ENCODE data around the gene CADPS2.

Gene CADPS2

DNA sequence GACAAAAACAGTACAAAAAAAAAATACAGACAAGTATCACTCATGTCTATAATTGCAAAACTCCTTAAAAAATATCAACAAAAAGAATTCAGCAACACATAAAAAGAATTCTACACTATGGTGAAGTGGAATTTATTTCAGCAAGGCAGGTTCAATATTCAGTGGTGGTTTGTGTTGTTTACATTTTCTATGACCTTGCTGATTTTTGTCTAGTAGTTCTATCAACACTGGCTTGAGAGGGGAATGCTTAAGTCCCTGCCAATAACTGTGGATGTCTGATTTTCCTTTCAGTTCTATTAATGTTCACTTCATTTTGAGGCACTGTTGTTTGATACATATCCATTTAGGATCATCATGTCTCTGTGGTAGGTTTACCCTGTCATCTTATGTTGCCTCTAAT, 58.5 kb downstream of the CADPS2 start:
- TF ChIP-seq, protein P1, sequence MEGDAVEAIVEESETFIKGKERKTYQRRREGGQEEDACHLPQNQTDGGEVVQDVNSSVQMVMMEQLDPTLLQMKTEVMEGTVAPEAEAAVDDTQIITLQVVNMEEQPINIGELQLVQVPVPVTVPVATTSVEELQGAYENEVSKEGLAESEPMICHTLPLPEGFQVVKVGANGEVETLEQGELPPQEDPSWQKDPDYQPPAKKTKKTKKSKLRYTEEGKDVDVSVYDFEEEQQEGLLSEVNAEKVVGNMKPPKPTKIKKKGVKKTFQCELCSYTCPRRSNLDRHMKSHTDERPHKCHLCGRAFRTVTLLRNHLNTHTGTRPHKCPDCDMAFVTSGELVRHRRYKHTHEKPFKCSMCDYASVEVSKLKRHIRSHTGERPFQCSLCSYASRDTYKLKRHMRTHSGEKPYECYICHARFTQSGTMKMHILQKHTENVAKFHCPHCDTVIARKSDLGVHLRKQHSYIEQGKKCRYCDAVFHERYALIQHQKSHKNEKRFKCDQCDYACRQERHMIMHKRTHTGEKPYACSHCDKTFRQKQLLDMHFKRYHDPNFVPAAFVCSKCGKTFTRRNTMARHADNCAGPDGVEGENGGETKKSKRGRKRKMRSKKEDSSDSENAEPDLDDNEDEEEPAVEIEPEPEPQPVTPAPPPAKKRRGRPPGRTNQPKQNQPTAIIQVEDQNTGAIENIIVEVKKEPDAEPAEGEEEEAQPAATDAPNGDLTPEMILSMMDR (IDR thresholded peaks at IDR 0.05; ENCODE audit: insufficient read depth, low read length): no peak
- TF ChIP-seq, protein P2, sequence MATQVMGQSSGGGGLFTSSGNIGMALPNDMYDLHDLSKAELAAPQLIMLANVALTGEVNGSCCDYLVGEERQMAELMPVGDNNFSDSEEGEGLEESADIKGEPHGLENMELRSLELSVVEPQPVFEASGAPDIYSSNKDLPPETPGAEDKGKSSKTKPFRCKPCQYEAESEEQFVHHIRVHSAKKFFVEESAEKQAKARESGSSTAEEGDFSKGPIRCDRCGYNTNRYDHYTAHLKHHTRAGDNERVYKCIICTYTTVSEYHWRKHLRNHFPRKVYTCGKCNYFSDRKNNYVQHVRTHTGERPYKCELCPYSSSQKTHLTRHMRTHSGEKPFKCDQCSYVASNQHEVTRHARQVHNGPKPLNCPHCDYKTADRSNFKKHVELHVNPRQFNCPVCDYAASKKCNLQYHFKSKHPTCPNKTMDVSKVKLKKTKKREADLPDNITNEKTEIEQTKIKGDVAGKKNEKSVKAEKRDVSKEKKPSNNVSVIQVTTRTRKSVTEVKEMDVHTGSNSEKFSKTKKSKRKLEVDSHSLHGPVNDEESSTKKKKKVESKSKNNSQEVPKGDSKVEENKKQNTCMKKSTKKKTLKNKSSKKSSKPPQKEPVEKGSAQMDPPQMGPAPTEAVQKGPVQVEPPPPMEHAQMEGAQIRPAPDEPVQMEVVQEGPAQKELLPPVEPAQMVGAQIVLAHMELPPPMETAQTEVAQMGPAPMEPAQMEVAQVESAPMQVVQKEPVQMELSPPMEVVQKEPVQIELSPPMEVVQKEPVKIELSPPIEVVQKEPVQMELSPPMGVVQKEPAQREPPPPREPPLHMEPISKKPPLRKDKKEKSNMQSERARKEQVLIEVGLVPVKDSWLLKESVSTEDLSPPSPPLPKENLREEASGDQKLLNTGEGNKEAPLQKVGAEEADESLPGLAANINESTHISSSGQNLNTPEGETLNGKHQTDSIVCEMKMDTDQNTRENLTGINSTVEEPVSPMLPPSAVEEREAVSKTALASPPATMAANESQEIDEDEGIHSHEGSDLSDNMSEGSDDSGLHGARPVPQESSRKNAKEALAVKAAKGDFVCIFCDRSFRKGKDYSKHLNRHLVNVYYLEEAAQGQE (IDR thresholded peaks at IDR 0.05; ENCODE audit: insufficient replicate concordance, low read depth): no peak
- TF ChIP-seq GABPA (IDR thresholded peaks at IDR 0.05; ENCODE audit: low read depth) (no peak), SPI1 (IDR thresholded peaks at IDR 0.05; ENCODE audit: borderline replicate concordance, low read depth) (no peak), POLR2AphosphoS5 (IDR thresholded peaks at IDR 0.05; ENCODE audit: low read depth) (no peak)
- Histone ChIP-seq H3K4me3 (replicated peaks; ENCODE audit: insufficient read depth, low read length) (no peak overlapping the region), H3K27ac (replicated peaks) (no peak overlapping the region), H3K27me3 (ENCODE audit: insufficient read depth, poor library complexity, severe bottlenecking) (no peaks in the 10 kb centered on the region)
- DNase-seq (ENCODE audit: low read depth in 1 of 2, low spot score in 1 of 2): no peak

DNA sequence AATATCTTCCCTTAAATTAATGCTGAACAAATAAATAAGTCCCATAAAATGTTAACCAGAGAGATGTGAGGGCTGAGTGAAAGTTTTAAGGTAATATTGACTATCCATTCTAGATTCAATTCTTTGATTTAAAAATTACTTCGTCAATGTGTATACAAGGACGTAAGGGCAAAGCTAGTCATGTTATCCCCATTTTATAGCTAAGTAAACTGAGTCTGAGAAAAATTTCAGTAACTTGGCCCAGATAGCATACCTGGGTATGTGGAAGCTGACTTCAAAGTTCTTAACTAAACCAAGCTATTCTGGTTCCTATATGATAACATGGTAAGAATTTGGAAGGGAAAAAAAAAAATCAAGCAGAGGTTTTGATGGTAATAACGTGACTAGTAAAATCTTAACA, 72.4 kb downstream of the CADPS2 start:
- no peak overlapping the region for H3K27ac ChIP-seq (replicated peaks)
- no peak for TF ChIP-seq SPI1 (IDR thresholded peaks at IDR 0.05; ENCODE audit: borderline replicate concordance, low read depth)
- TF ChIP-seq GABPA (IDR thresholded peaks at IDR 0.05; ENCODE audit: low read depth): no peak
- TF ChIP-seq, protein P2 (IDR thresholded peaks at IDR 0.05; ENCODE audit: insufficient replicate concordance, low read depth): no peak
- TF ChIP-seq, protein P1 (IDR thresholded peaks at IDR 0.05; ENCODE audit: insufficient read depth, low read length): no peak
- no peak for TF ChIP-seq POLR2AphosphoS5 (IDR thresholded peaks at IDR 0.05; ENCODE audit: low read depth)
- no peaks in the 10 kb centered on the region for H3K27me3 ChIP-seq (ENCODE audit: insufficient read depth, poor library complexity, severe bottlenecking)
- DNase-seq (ENCODE audit: low read depth in 1 of 2, low spot score in 1 of 2): no peak
- no peak overlapping the region for H3K4me3 ChIP-seq (replicated peaks; ENCODE audit: insufficient read depth, low read length)

DNA sequence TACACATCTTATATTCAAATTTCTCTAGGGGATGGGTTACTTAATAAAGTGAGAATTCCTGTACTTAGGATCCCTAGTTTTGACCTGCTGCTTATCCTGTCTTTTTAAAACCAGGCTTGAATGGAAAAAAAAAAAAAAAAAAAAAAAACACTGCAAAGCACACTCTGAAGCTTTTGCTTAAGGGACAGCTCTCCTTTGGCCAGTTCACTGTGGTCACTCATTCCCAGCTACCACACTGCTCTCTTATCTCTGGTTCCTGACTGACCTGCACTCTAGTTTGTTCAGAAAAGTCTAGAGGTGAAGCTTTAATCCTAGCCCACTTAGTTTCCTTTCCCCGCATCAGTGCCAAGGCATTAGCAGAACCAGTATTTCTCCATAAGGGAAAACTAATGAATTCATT, 82.4 kb downstream of the CADPS2 start:
- TF ChIP-seq, protein P1 (IDR thresholded peaks at IDR 0.05; ENCODE audit: insufficient read depth, low read length): no peak
- no peak for TF ChIP-seq GABPA (IDR thresholded peaks at IDR 0.05; ENCODE audit: low read depth)
- no peak for TF ChIP-seq POLR2AphosphoS5 (IDR thresholded peaks at IDR 0.05; ENCODE audit: low read depth)
- TF ChIP-seq SPI1 (IDR thresholded peaks at IDR 0.05; ENCODE audit: borderline replicate concordance, low read depth): no peak
- H3K4me3 ChIP-seq (replicated peaks; ENCODE audit: insufficient read depth, low read length): no peak overlapping the region
- no peak overlapping the region for H3K27ac ChIP-seq (replicated peaks)
- no peaks in the 10 kb centered on the region for H3K27me3 ChIP-seq (ENCODE audit: insufficient read depth, poor library complexity, severe bottlenecking)
- no peak for DNase-seq (ENCODE audit: low read depth in 1 of 2, low spot score in 1 of 2)

DNA sequence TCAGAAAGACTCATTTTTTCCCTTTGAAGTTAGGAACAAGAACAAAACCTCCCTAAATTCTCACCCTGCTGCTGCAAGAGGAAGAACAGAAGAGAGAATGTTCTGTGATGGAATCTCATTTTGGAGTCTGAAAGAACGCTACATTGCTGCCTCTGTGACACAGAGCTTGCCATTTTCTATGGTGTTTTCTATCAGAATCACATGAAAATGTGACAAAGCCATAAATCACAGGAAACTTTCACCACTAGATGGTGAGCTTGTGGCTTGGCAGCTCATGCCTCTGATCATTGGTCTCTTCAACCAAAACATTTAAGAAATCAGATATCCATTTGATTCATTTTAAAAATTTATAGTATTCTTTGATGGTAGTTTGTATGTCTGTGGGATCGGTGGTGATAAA, 82.9 kb downstream of the CADPS2 start:
- DNase-seq (ENCODE audit: low read depth in 1 of 2, low spot score in 1 of 2): no peak

More for the DNA sequence above, 82.9 kb downstream of the CADPS2 start:
- TF ChIP-seq, protein P2 (IDR thresholded peaks at IDR 0.05; ENCODE audit: insufficient replicate concordance, low read depth): no peak
- no peak for TF ChIP-seq GABPA (IDR thresholded peaks at IDR 0.05; ENCODE audit: low read depth)
- TF ChIP-seq POLR2AphosphoS5 (IDR thresholded peaks at IDR 0.05; ENCODE audit: low read depth): no peak
- TF ChIP-seq SPI1 (IDR thresholded peaks at IDR 0.05; ENCODE audit: borderline replicate concordance, low read depth): no peak
- TF ChIP-seq, protein P1 (IDR thresholded peaks at IDR 0.05; ENCODE audit: insufficient read depth, low read length): no peak
- no peak overlapping the region for H3K27ac ChIP-seq (replicated peaks)
- no peak overlapping the region for H3K4me3 ChIP-seq (replicated peaks; ENCODE audit: insufficient read depth, low read length)
- H3K27me3 ChIP-seq (ENCODE audit: insufficient read depth, poor library complexity, severe bottlenecking): no peaks in the 10 kb centered on the region

Measured in HL-60 (cell line).